K562 (cell line): ENCODE results near the gene CD300LG. TPM values are rescaled to one million over a fixed set of nuclear protein-coding genes. Genes with fewer than 3 reads are reported as not detected.

Experiments
- DACH1 ChIP-seq: fragments of 450-650 bp; IDR thresholded peaks from 2 replicates; pipeline ENCODE4 v1.6.1; 2018; ENCODE audit not compliant: partially characterized antibody
- IRF2 ChIP-seq: sonication (generic); formaldehyde crosslinking; IDR thresholded peaks from 2 replicates; pipeline ENCODE4 v1.8.1; 2022; ENCODE audit warnings: mild to moderate bottlenecking, missing genetic modification reagents
- POLR3A ChIP-seq: IDR thresholded peaks from 2 replicates; pipeline ENCODE4 v1.6.1; 2011; ENCODE audit warnings: borderline replicate concordance, mild to moderate bottlenecking, moderate library complexity; ENCODE audit not compliant: insufficient read length, insufficient read depth; ENCODE audit errors: extremely low read depth
- ZNF146 ChIP-seq: IDR thresholded peaks from one replicate; pipeline ENCODE4 v1.6.1; 2018; ENCODE audit warnings: missing compliant biosample characterization; ENCODE audit not compliant: unreplicated experiment
- ZNF586 ChIP-seq: fragments of 450-650 bp; formaldehyde crosslinking; conservative IDR thresholded peaks from 2 replicates; pipeline ENCODE4 v1.4.0; 2020; ENCODE audit warnings: mild to moderate bottlenecking, moderate library complexity
- polyA plus RNA-seq, 8 experiments: library from polyadenylated mRNA; depleted of rRNA in 4 of 8; stranded (reverse) in 5 of 8; unstranded in 3 of 8; fragments of >200 nt; fragmentation: Nextera tagmentation in 2 of 8; fragmentation: Illumina TruSeq in 1 of 8; extraction: Ambion mirVana in 2 of 8; extraction: Trizol in 1 of 8; gene quantifications; 2 replicates each; pipeline versions ENCODE4 v1.2.1 to v1.2.3, GENCODE V29; 2011 to 2014; ENCODE audit warnings: inconsistent platforms in 1 of 8, missing spikeins in 1 of 8
- total RNA-seq, 7 experiments: library from RNA; depleted of rRNA in 6 of 7; stranded (reverse); fragments of >200 nt in 6 of 7; fragmentation: Illumina TruSeq in 2 of 7; extraction: Trizol in 2 of 7; gene quantifications; 2 replicates each; pipeline versions ENCODE4 v1.2.1 to v1.2.3, GENCODE V29; 2011 to 2021; ENCODE audit warnings: low replicate concordance in 1 of 7
- TF ChIP-seq, protein P1 (sequence below): fragments of 450-650 bp; conservative IDR thresholded peaks from 2 replicates; pipeline ENCODE4 v1.6.1; 2016; ENCODE audit warnings: missing genetic modification characterization, low read depth, mild to moderate bottlenecking, control low read depth, missing compliant biosample characterization
- TF ChIP-seq, protein P2 (sequence below), 2 experiments: fragments of 450-650 bp; IDR thresholded peaks; 2 replicates each; pipeline ENCODE4 v1.6.1; 2016; ENCODE audit warnings: mild to moderate bottlenecking in 2 of 2, borderline replicate concordance in 1 of 2, low read depth in 1 of 2, moderate library complexity in 1 of 2
- TF ChIP-seq, protein P3 (sequence below): IDR thresholded peaks from 2 replicates; pipeline ENCODE4 v1.6.1; 2011; ENCODE audit warnings: borderline replicate concordance, low read depth, mild to moderate bottlenecking, moderate library complexity, low read length; ENCODE audit not compliant: insufficient read depth, poor library complexity, severe bottlenecking

CD300LG gene
- total and polyA plus RNA-seq, 9 of the 15 experiments (the other 6 are each of a cell fraction or from before 2014, with no cell fraction given), result not detected

DNA sequence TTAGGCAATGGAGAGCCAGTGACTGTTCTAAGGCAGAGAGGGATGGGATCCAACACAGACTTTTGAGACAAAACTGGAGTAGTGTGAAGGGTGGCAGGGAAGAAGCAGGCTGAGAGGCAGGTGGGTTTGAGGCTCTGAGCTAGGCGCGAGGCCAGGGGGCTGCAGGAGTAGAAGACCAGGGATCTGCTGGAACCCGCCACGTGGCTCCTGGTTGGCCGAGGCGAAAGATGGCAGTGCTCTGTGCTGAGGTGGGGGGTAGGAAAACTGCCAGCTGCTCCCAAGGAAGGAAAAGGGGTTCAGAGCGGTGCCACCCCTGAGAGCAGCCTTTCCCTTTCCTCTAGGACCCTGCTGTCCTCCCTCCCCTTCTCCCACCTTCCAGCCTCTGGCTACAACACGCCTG lies 5.6 kb downstream of the CD300LG start (continued):
- TF ChIP-seq DACH1, result no peak
- no peak for TF ChIP-seq POLR3A
- TF ChIP-seq, protein P1, sequence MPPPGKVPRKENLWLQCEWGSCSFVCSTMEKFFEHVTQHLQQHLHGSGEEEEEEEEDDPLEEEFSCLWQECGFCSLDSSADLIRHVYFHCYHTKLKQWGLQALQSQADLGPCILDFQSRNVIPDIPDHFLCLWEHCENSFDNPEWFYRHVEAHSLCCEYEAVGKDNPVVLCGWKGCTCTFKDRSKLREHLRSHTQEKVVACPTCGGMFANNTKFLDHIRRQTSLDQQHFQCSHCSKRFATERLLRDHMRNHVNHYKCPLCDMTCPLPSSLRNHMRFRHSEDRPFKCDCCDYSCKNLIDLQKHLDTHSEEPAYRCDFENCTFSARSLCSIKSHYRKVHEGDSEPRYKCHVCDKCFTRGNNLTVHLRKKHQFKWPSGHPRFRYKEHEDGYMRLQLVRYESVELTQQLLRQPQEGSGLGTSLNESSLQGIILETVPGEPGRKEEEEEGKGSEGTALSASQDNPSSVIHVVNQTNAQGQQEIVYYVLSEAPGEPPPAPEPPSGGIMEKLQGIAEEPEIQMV (tag), result no peak
- no peak for TF ChIP-seq ZNF586 (CRISPR knock-in tag)
- TF ChIP-seq, protein P2, sequence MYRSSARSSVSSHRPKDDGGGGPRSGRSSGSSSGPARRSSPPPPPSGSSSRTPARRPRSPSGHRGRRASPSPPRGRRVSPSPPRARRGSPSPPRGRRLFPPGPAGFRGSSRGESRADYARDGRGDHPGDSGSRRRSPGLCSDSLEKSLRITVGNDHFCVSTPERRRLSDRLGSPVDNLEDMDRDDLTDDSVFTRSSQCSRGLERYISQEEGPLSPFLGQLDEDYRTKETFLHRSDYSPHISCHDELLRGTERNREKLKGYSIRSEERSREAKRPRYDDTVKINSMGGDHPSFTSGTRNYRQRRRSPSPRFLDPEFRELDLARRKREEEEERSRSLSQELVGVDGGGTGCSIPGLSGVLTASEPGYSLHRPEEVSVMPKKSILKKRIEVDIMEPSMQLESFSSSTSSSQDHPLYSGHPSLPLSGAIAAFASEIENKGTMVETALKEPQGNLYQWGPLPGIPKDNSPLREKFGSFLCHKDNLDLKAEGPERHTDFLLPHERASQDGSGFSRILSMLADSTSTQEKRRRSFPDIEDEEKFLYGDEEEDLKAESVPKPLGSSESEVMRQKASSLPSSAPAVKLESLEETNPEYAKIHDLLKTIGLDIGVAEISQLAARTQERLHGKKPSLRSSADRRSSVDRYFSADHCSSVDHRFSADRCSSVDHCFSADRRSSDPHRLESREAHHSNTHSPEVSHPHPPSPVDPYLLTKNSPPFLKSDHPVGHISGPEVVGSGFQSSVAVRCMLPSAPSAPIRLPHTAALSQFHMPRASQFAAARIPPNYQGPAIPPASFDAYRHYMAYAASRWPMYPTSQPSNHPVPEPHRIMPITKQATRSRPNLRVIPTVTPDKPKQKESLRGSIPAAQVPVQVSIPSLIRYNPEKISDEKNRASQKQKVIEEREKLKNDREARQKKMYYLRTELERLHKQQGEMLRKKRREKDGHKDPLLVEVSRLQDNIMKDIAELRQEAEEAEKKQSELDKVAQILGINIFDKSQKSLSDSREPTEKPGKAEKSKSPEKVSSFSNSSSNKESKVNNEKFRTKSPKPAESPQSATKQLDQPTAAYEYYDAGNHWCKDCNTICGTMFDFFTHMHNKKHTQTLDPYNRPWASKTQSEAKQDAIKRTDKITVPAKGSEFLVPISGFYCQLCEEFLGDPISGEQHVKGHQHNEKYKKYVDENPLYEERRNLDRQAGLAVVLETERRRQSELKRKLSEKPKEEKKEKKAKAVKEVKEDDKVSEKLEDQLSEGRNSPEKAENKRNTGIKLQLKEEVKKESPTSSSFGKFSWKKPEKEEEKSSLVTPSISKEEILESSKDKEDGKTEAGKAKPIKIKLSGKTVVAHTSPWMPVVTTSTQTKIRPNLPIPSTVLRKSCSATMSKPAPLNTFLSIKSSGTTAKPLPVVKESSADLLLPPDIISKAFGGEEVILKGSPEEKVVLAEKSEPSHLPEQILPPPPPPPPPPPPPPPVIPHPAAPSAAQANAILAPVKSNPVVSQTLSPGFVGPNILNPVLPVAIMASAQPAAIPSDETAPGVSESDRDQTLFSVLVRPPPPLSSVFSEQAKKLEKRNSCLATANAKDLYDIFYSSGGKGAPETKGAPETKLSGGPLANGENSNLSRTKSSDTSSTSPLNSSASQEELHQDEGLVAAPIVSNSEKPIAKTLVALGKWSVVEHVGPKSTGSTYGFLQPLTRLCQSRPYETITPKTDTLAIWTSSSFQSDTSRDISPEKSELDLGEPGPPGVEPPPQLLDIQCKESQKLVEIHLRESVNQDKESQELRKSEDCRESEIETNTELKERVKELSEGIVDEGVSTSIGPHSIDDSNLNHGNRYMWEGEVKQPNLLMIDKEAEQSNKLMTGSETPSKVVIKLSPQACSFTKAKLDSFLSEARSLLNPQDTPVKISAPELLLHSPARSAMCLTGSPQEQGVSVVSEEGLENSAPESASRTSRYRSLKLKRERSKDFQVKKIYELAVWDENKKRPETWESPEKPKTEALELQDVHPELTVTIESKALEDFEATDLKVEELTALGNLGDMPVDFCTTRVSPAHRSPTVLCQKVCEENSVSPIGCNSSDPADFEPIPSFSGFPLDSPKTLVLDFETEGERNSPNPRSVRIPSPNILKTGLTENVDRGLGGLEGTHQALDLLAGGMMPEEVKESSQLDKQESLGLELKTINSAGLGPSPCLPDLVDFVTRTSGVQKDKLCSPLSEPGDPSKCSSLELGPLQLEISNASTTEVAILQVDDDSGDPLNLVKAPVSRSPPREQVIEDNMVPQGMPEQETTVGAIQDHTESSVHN (IDR thresholded peaks at IDR 0.05; ENCODE audit: borderline replicate concordance in 1 of 2, low read depth in 1 of 2), result no peak
- TF ChIP-seq, protein P3, sequence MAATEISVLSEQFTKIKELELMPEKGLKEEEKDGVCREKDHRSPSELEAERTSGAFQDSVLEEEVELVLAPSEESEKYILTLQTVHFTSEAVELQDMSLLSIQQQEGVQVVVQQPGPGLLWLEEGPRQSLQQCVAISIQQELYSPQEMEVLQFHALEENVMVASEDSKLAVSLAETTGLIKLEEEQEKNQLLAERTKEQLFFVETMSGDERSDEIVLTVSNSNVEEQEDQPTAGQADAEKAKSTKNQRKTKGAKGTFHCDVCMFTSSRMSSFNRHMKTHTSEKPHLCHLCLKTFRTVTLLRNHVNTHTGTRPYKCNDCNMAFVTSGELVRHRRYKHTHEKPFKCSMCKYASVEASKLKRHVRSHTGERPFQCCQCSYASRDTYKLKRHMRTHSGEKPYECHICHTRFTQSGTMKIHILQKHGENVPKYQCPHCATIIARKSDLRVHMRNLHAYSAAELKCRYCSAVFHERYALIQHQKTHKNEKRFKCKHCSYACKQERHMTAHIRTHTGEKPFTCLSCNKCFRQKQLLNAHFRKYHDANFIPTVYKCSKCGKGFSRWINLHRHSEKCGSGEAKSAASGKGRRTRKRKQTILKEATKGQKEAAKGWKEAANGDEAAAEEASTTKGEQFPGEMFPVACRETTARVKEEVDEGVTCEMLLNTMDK, result no peak
- no peak for TF ChIP-seq IRF2
- TF ChIP-seq ZNF146, result no peak
